Mammary epithelial cell (primary cell): ENCODE data around the gene ERMARD.

ENCODE experiments used
- EZH2 ChIP-seq: IDR thresholded peaks from 2 replicates; pipeline ENCODE4 v1.6.1; 2012; ENCODE audit warnings: low read length, inconsistent platforms, borderline replicate concordance
- TF ChIP-seq, protein P1 (sequence below), 2 donors: IDR thresholded peaks in 1 of 2; conservative IDR thresholded peaks in 1 of 2; 2 replicates each; pipeline ENCODE4 v1.5.1; 2011 to 2012; ENCODE audit warnings: inconsistent platforms in 2 of 2, low read length in 2 of 2, mild to moderate bottlenecking in 2 of 2, control low read depth in 1 of 2, low read depth in 1 of 2; ENCODE audit not compliant: insufficient read depth in 1 of 2; ENCODE audit errors: extremely low read depth in 1 of 2

DNA sequence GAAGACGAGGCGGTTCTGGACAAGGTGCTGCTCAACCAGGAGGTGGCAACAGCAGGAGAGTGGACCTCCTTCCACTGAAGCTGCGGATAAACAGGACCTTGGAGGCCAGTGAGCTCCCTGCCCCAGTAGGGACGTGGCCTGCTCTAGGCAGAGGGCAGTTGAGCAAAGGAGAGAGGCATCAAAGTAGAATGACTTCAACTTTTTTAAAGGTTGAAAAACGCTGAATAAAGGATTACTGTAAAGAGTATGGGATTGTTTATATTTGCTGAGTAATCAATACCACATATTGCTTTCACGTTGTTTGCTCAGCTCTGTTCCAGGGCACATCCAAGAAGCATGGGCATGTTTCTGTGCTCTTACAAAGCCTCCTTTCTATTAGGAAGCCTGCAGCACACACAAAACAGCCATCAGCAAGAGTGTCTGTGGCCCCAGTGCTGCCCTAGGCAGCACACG lies 48.1 kb downstream of the ERMARD start:
- TF ChIP-seq, protein P1, sequence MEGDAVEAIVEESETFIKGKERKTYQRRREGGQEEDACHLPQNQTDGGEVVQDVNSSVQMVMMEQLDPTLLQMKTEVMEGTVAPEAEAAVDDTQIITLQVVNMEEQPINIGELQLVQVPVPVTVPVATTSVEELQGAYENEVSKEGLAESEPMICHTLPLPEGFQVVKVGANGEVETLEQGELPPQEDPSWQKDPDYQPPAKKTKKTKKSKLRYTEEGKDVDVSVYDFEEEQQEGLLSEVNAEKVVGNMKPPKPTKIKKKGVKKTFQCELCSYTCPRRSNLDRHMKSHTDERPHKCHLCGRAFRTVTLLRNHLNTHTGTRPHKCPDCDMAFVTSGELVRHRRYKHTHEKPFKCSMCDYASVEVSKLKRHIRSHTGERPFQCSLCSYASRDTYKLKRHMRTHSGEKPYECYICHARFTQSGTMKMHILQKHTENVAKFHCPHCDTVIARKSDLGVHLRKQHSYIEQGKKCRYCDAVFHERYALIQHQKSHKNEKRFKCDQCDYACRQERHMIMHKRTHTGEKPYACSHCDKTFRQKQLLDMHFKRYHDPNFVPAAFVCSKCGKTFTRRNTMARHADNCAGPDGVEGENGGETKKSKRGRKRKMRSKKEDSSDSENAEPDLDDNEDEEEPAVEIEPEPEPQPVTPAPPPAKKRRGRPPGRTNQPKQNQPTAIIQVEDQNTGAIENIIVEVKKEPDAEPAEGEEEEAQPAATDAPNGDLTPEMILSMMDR (conservative IDR thresholded peaks at IDR 0.05 in 1 of 2, IDR thresholded peaks at IDR 0.05 in 1 of 2; ENCODE audit: extremely low read depth in 1 of 2, insufficient read depth in 1 of 2, low read depth in 1 of 2, low read length in 2 of 2) = no peak
- no peak for TF ChIP-seq EZH2
